ENCODE measurements around the gene SFT2D1. TPM values are rescaled to one million over a fixed set of nuclear protein-coding genes. Genes with fewer than 3 reads are reported as not detected.
"Not testable (repeated sequence)": the region's sequence is repeated elsewhere in the genome, so short reads cannot be mapped to it uniquely, and the experiment has no call there.

SFT2D1 gene
- total RNA-seq (2014; rRNA removed; shearing (Covaris generic)) = 88.2 and 101 TPM in 2 replicates

- peak within 1 kb of the TSS; percentile 95 for H3K27ac ChIP-seq
- H3K36me3 ChIP-seq = peaks cover 40% of the 10 kb centered on the region
- no peaks in the 10 kb centered on the region for H3K27me3 ChIP-seq (replicated peaks)
- DNase-seq (ENCODE audit: low read depth in 1 of 2, low spot score in 2 of 2) = peak; percentile 74 to 85
- peaks cover 14% of the 10 kb centered on the region for H3K4me1 ChIP-seq (replicated peaks)
- no peaks in the 10 kb centered on the region for H3K9me3 ChIP-seq (replicated peaks)
- peak within 1 kb of the TSS; percentile 96 for H3K4me3 ChIP-seq
These were observed at the start of gene SFT2D1 for GRCh38 chr6:166342349-166343149. Gene SFT2D1 (minus strand): TSS chr6:166342545. CDS start chr6:166342481, 64 bp downstream.

DNA sequence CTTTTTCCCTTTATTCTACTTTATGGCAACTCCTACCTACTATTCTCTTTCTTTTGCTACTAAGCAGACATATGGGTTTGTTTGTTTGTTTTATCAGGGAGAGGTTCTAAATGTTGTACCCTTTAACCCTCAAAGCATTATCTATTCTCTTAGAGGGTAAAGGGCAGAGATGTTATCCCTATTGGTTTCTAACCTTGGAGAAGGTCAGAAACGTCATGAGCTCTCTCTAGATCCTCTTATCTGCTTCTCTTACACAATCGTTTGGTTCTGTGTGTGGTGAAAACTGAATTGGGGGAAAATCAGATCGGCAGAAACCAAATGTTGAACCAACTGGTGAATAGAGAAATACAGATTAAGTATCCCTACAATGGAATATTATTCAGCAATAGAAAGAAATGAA, 46.8 kb upstream of the SFT2D1 start:
- Histone ChIP-seq H3K4me3 (no peak overlapping the region), H3K9me3 (replicated peaks) (no peaks in the 10 kb centered on the region), H3K27ac (no peak overlapping the region), H3K27me3 (replicated peaks) (0 out of 2 replicates have a peak, but pooled peaks cover 4% of the 10 kb centered on the region), H3K36me3 (no peaks in the 10 kb centered on the region), H3K4me1 (replicated peaks) (no peaks in the 10 kb centered on the region)
- DNase-seq (ENCODE audit: low read depth in 1 of 2, low spot score in 2 of 2) = no peak

GRCh38 chr6:166388290-166389004, 46.1 kb upstream of the SFT2D1 start:
- Histone ChIP-seq H3K36me3 (peaks cover 2% of the 10 kb centered on the region), H3K9me3 (replicated peaks) (no peaks in the 10 kb centered on the region), H3K4me3 (no peak overlapping the region), H3K4me1 (replicated peaks) (no peaks in the 10 kb centered on the region), H3K27ac (no peak overlapping the region), H3K27me3 (replicated peaks) (no peaks in the 10 kb centered on the region)
- no peak for DNase-seq (ENCODE audit: low read depth in 1 of 2, low spot score in 2 of 2)

- no peaks in the 10 kb centered on the region for H3K4me1 ChIP-seq (replicated peaks)
- H3K4me3 ChIP-seq = no peak overlapping the region
- peaks cover 6% of the 10 kb centered on the region for H3K36me3 ChIP-seq
- H3K9me3 ChIP-seq (replicated peaks) = no peaks in the 10 kb centered on the region
- H3K27ac ChIP-seq = no peak overlapping the region
- no peaks in the 10 kb centered on the region for H3K27me3 ChIP-seq (replicated peaks)
- DNase-seq (ENCODE audit: low read depth in 1 of 2, low spot score in 2 of 2) = no peak
These were observed 45.4 kb upstream of the SFT2D1 start for GRCh38 chr6:166387642-166388289.

DNA sequence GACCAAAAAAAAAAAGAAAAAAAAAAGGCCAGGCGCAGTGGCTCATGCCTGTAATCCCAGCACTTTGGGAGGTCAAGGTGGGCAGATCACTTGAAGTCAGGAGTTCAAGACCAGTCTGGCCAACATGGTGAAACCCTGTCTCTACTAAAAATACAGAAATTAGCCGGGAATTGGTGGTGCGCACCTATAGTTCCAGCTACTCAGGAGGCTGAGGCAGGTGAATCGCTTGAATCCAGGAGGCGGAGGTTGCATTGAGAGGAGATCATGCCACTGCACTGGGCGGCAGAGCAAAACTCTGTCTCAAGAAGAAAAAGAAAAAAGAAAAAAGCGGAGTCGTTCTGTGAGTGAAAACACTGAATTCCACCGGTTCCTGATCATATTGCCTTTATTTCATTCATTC, 44.8 kb upstream of the SFT2D1 start:
- not testable (repeated sequence) for H3K4me3 ChIP-seq; H3K27ac ChIP-seq; H3K9me3 ChIP-seq (replicated peaks); H3K36me3 ChIP-seq; DNase-seq (ENCODE audit: low read depth in 1 of 2, low spot score in 2 of 2); H3K27me3 ChIP-seq (replicated peaks); H3K4me1 ChIP-seq (replicated peaks)

- Histone ChIP-seq H3K36me3 (peaks cover 6% of the 10 kb centered on the region), H3K27me3 (replicated peaks) (no peaks in the 10 kb centered on the region), H3K9me3 (replicated peaks) (no peaks in the 10 kb centered on the region), H3K4me1 (replicated peaks) (no peaks in the 10 kb centered on the region; the same call in 1 of the 2 replicates), H3K4me3 (no peak overlapping the region), H3K27ac (no peak overlapping the region)
- DNase-seq (ENCODE audit: low read depth in 1 of 2, low spot score in 2 of 2) = no peak
These were observed 43.8 kb upstream of the SFT2D1 start for GRCh38 chr6:166386111-166386510.

DNA sequence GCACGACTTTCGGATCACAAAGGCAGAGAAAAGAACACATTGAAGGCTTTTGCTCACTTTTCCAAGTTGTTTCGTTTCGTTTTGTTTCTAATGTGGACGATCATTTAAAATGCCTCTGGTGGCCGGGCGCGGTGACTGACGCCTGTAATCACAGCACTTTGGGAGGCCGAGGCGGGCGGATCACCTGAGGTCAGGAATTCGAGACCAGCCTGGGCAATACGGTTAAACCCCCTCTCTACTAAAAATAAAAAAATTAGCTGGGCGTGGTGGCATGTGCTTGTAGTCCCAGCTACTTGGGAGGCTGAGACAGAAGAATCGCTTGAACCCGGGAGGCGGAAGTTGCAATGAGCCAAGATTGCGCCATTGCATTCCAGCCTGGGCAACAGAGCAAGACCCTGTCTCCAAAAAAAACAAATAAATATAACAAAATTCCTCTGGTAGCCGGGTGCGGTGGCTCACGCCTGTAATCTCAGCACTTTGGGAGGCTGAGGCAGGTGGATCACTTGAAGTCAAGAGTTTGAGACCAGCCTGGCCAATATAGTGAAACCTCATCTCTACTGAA, 41.5 kb upstream of the SFT2D1 start:
- peak overlapping the region; percentile 78 for H3K27ac ChIP-seq
- not testable (repeated sequence) for H3K9me3 ChIP-seq (replicated peaks); H3K27me3 ChIP-seq (replicated peaks); DNase-seq (ENCODE audit: low read depth in 1 of 2, low spot score in 2 of 2); H3K4me1 ChIP-seq (replicated peaks); H3K36me3 ChIP-seq
- peak overlapping the region; percentile 89 for H3K4me3 ChIP-seq

GRCh38 chr6:166382933-166383801, 40.8 kb upstream of the SFT2D1 start, which contains the start of gene MPC1:
Gene MPC1 (minus strand): TSS chr6:166382940. CDS start chr6:166382876, 64 bp downstream.
- peaks cover 6% of the 10 kb centered on the region for H3K36me3 ChIP-seq
- no peaks in the 10 kb centered on the region for H3K9me3 ChIP-seq (replicated peaks)
- H3K4me3 ChIP-seq = peak within 1 kb of the TSS; percentile 89
- H3K4me1 ChIP-seq (replicated peaks) = no peaks in the 10 kb centered on the region; the same call in 1 of the 2 replicates
- no peaks in the 10 kb centered on the region for H3K27me3 ChIP-seq (replicated peaks)
- peak; percentile 96 to 98 for DNase-seq (ENCODE audit: low read depth in 1 of 2, low spot score in 2 of 2)
- H3K27ac ChIP-seq = peak within 1 kb of the TSS; percentile 78

- Histone ChIP-seq H3K27me3 (replicated peaks) (no peaks in the 10 kb centered on the region), H3K27ac (no peak overlapping the region), H3K4me1 (replicated peaks) (no peaks in the 10 kb centered on the region; the same call in 1 of the 2 replicates), H3K9me3 (replicated peaks) (no peaks in the 10 kb centered on the region), H3K4me3 (peak overlapping the region; percentile 89), H3K36me3 (peaks cover 6% of the 10 kb centered on the region)
- DNase-seq (ENCODE audit: low read depth in 1 of 2, low spot score in 2 of 2) = no peak
These were observed 40.2 kb upstream of the SFT2D1 start for GRCh38 chr6:166382500-166382932.

DNA sequence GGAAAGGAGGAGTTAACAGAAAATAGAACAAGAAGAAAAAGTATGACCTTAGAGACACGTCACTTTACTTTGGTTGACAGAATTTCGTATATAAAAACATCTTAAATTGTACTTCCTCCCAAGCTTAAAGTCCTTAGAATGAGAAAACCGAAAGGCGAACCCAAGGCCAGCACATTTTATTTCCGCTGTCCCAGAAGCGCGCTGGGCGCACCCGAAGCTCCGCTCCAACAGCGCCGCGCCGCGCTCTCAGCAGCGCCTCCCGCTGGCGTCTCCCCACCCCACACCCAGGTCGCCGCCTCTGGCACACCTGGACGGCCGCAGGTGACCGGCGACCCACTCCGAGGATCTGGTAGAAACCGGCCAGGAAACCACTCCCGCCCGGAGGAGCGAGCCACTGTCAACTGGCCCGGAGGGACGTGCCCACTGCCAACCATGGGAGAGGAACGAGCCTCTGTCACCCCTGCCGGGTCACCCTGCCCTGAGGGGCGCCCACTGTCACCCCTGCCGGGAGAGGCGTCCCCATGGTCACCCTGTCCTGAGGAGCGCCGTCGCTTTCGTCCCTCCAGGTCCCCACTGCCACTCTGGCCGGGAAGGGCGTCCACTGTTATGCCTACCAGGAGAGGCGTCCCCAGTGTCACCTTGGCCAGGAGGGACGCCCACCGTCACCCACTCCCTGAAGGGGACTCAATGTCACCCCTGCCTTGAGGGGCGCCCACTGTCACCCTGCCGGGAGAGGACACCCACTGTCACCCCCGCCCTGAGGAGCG, 39.6 kb upstream of the SFT2D1 start:
- H3K9me3 ChIP-seq (replicated peaks) = no peaks in the 10 kb centered on the region
- peaks cover 6% of the 10 kb centered on the region for H3K36me3 ChIP-seq
- H3K4me1 ChIP-seq (replicated peaks) = no peaks in the 10 kb centered on the region; the same call in 1 of the 2 replicates
- DNase-seq (ENCODE audit: low read depth in 1 of 2, low spot score in 2 of 2) = peak in 1 of 2 experiments; percentile 69
- no peak overlapping the region for H3K27ac ChIP-seq
- H3K4me3 ChIP-seq = peak overlapping the region; percentile 89
- H3K27me3 ChIP-seq (replicated peaks) = no peaks in the 10 kb centered on the region

- no peaks in the 10 kb centered on the region; the same call in 1 of the 2 replicates for H3K4me1 ChIP-seq (replicated peaks)
These were observed 39.0 kb upstream of the SFT2D1 start for GRCh38 chr6:166381381-166381732.

DNA sequence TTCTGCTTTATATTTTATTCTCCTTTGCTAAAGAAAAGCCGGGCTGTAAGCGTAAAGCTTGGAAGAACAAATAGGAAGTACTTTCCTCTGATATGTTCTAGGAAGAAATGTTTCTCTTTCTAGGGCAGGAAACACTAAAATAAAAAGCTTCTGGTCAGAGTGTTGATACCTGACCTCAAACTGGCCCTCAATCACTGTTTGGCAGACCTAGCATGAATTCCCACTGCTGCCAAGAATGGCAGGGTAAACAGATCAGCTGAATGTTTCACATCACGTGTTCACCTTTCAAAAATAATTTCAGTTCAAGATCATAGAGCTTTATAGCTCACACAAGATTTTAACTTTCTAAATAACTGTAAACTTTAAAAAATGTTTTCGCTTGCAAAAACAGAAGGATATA, 37.5 kb upstream of the SFT2D1 start:
- H3K27me3 ChIP-seq (replicated peaks) = no peaks in the 10 kb centered on the region
- no peak overlapping the region for H3K27ac ChIP-seq
- H3K4me1 ChIP-seq (replicated peaks) = no peaks in the 10 kb centered on the region; the same call in 1 of the 2 replicates
- no peaks in the 10 kb centered on the region for H3K9me3 ChIP-seq (replicated peaks)
- no peak overlapping the region for H3K4me3 ChIP-seq
- DNase-seq (ENCODE audit: low read depth in 1 of 2, low spot score in 2 of 2) = no peak
- H3K36me3 ChIP-seq = peaks cover 6% of the 10 kb centered on the region

More at GRCh38 chr6:166381381-166381732, 39.0 kb upstream of the SFT2D1 start:
- peaks cover 6% of the 10 kb centered on the region for H3K36me3 ChIP-seq
- H3K9me3 ChIP-seq (replicated peaks) = no peaks in the 10 kb centered on the region
- peak overlapping the region; percentile 89 for H3K4me3 ChIP-seq
- no peak overlapping the region for H3K27ac ChIP-seq
- DNase-seq (ENCODE audit: low read depth in 1 of 2, low spot score in 2 of 2) = no peak
- no peaks in the 10 kb centered on the region for H3K27me3 ChIP-seq (replicated peaks)

Measured in SJSA1 (cell line).